Measurements from ENCODE around the gene MRNIP. TPM values are rescaled to one million over a fixed set of nuclear protein-coding genes. Genes with fewer than 3 reads are reported as not detected.

The MRNIP gene
- total RNA-seq, 1 experiment from 2014 or later, result 36.2 TPM

GRCh38 chr5:179890751-179891682, 32.4 kb upstream of the MRNIP start:
- Histone ChIP-seq H3K9me3 (ENCODE audit: control insufficient read depth in 1 of 2, insufficient read depth in 1 of 2, low read depth in 1 of 2, low read length in 2 of 2) (no peaks in the 10 kb centered on the region), H3K36me3 (ENCODE audit: control insufficient read depth in 1 of 2, insufficient read depth in 2 of 2, low read length in 2 of 2) (peaks cover 42 to 68% of the 10 kb centered on the region in 2 experiments), H3K4me2 (ENCODE audit: low read length) (no peak overlapping the region), H3K79me2 (ENCODE audit: insufficient read depth, low read length) (no peaks in the 10 kb centered on the region), H3K4me3 (replicated peaks in 1 of 2; ENCODE audit: low read depth in 1 of 2, low read length in 2 of 2) (no peak overlapping the region), H3K27ac (ENCODE audit: low read depth, low read length) (no peak overlapping the region), H3K9ac (ENCODE audit: low read length) (no peak overlapping the region), H2AFZ (ENCODE audit: low read depth, low read length, poor library complexity, severe bottlenecking) (no peak overlapping the region), H3K4me1 (ENCODE audit: control insufficient read depth in 1 of 2, insufficient read depth in 2 of 2, low read length in 2 of 2) (no peaks in the 10 kb centered on the region), H3K27me3 (ENCODE audit: insufficient read depth, low read length) (no peaks in the 10 kb centered on the region), H4K20me1 (ENCODE audit: insufficient read depth) (no peaks in the 10 kb centered on the region), H3K9me2 (ENCODE audit: insufficient read depth) (no peaks in the 10 kb centered on the region)
- intact Hi-C loops (cut with micrococcal nuclease), result no loop called here
- DNase-seq (ENCODE audit: low read depth, low spot score) (no peak), ATAC-seq (no peak)
- ChIA-PET CTCF (no interaction called here), RAD21 (ENCODE audit: low non-redundant PET in 1 of 2, low total read pairs in 2 of 2, uncharacterized antibody in 2 of 2, unreplicated experiment in 2 of 2) (no interaction called here), POLR2A (no interaction called here)
- TF ChIP-seq CTCF (IDR thresholded peaks at IDR 0.05 in 2 of 3, conservative IDR thresholded peaks at IDR 0.05 in 1 of 3; ENCODE audit: borderline replicate concordance in 1 of 3, insufficient read depth in 1 of 3, low read depth in 2 of 3, low read length in 2 of 3) (no peak), POLR2AphosphoS5 (IDR thresholded peaks at IDR 0.05; ENCODE audit: low read depth, low read length) (no peak), EGR1 (IDR thresholded peaks at IDR 0.05; ENCODE audit: low read depth) (no peak), MAX (IDR thresholded peaks at IDR 0.05) (no peak), REST (IDR thresholded peaks at IDR 0.05; ENCODE audit: low read depth) (no peak), SRF (IDR thresholded peaks at IDR 0.05; ENCODE audit: low read depth) (no peak), POLR2A (IDR thresholded peaks at IDR 0.05; ENCODE audit: borderline replicate concordance, extremely low read depth, insufficient read depth, insufficient read length) (no peak), CEBPB (IDR thresholded peaks at IDR 0.05; ENCODE audit: low read depth) (no peak), TCF7L2 (IDR thresholded peaks at IDR 0.05; ENCODE audit: borderline replicate concordance, extremely low read depth, insufficient read depth, insufficient read length) (no peak), YY1 (IDR thresholded peaks at IDR 0.05; ENCODE audit: extremely low read depth, insufficient replicate concordance, low read depth, low read length) (no peak), ZFX (IDR thresholded peaks at IDR 0.05) (no peak), SP1 (IDR thresholded peaks at IDR 0.05; ENCODE audit: low read depth) (no peak), ELF1 (IDR thresholded peaks at IDR 0.05; ENCODE audit: borderline replicate concordance, low read depth) (no peak), JUND (IDR thresholded peaks at IDR 0.05) (no peak), ATF3 (IDR thresholded peaks at IDR 0.05) (no peak)
- no TSS peak for BruUV-seq (replicated peaks)
